CD14-positive monocyte (primary cell): ENCODE results near the gene NBEA. TPM values are rescaled to one million over a fixed set of nuclear protein-coding genes. Genes with fewer than 3 reads are reported as not detected.

Source experiments
- DNase-seq, 3 donors: peaks; one replicate each; pipeline ENCODE4 v3.0.0-alpha.2; 2011 to 2022
- H2AFZ ChIP-seq: 2 replicates; pipeline ENCODE4 v1.6.0; 2012; ENCODE audit warnings: mild to moderate bottlenecking, low read depth, low read length, inconsistent platforms; ENCODE audit not compliant: insufficient read depth, poor library complexity, severe bottlenecking
- H3K27ac ChIP-seq, 2 donors: 1 replicate in 1 of 2; 2 replicates in 1 of 2; pipeline ENCODE4 v1.5.1; 2012 to 2013; ENCODE audit warnings: low read length in 2 of 2, control low read depth in 1 of 2, inconsistent platforms in 1 of 2, low read depth in 1 of 2, mild to moderate bottlenecking in 1 of 2
- H3K27me3 ChIP-seq, 2 donors: one replicate each; pipeline versions ENCODE4 v1.6.0 to v1.6.1; 2011 to 2013; ENCODE audit warnings: low read length in 2 of 2; ENCODE audit not compliant: control insufficient read depth in 2 of 2, insufficient read depth in 2 of 2
- H3K36me3 ChIP-seq, 2 donors: replicated peaks in 1 of 2; 1 replicate in 1 of 2; 2 replicates in 1 of 2; pipeline versions ENCODE4 v1.5.1 to v1.6.1; 2012 to 2013; ENCODE audit warnings: low read length in 2 of 2, control low read depth in 1 of 2, inconsistent platforms in 1 of 2, mild to moderate bottlenecking in 1 of 2; ENCODE audit not compliant: insufficient read depth in 2 of 2, control insufficient read depth in 1 of 2
- H3K4me1 ChIP-seq, 2 donors: 1 replicate in 1 of 2; 2 replicates in 1 of 2; pipeline versions ENCODE4 v1.5.1 to v1.6.1; 2012 to 2013; ENCODE audit warnings: low read length in 2 of 2, control low read depth in 1 of 2, inconsistent platforms in 1 of 2, mild to moderate bottlenecking in 1 of 2, moderate library complexity in 1 of 2; ENCODE audit not compliant: insufficient read depth in 2 of 2, control insufficient read depth in 1 of 2
- H3K4me2 ChIP-seq: replicated peaks from 2 replicates; pipeline ENCODE3; 2012; ENCODE audit warnings: low read length, moderate library complexity, mild to moderate bottlenecking; ENCODE audit not compliant: poor library complexity, severe bottlenecking; ENCODE audit errors: extremely low read depth
- H3K4me3 ChIP-seq, 3 experiments: fragments of 200-600 bp in 1 of 3; sonication (generic) in 1 of 3; replicated peaks in 1 of 3; 1 replicate in 2 of 3; 2 replicates in 1 of 3; pipeline ENCODE4 v1.5.1; 2011 to 2013; ENCODE audit warnings: low read length in 3 of 3, mild to moderate bottlenecking in 3 of 3, control low read depth in 2 of 3, low read depth in 2 of 3, inconsistent platforms in 1 of 3, moderate library complexity in 1 of 3
- H3K79me2 ChIP-seq: 2 replicates; pipeline ENCODE4 v1.6.0; 2012; ENCODE audit warnings: mild to moderate bottlenecking, control low read depth, inconsistent platforms, low read length, moderate library complexity; ENCODE audit not compliant: insufficient read depth
- H3K9ac ChIP-seq: 2 replicates; pipeline ENCODE4 v1.6.0; 2017; ENCODE audit warnings: low read length, mild to moderate bottlenecking; ENCODE audit not compliant: insufficient read depth, poor library complexity, severe bottlenecking
- H3K9me3 ChIP-seq, 2 donors: replicated peaks in 1 of 2; 1 replicate in 1 of 2; 2 replicates in 1 of 2; pipeline versions ENCODE4 v1.5.1 to v1.6.1; 2012 to 2013; ENCODE audit warnings: low read length in 2 of 2, control low read depth in 1 of 2; ENCODE audit not compliant: control insufficient read depth in 1 of 2, insufficient read depth in 1 of 2
- H4K20me1 ChIP-seq: 2 replicates; pipeline ENCODE4 v1.6.0; 2012; ENCODE audit warnings: mild to moderate bottlenecking, low read length, control low read depth, moderate library complexity; ENCODE audit not compliant: insufficient read depth
- H3K27ac Mint-ChIP-seq, 7 donors: one replicate each; pipeline ENCODE4 v1.8.0; 2020; ENCODE audit warnings: mild to moderate bottlenecking in 7 of 7, mixed read lengths in 7 of 7, moderate library complexity in 6 of 7, inconsistent platforms in 2 of 7
- H3K27me3 Mint-ChIP-seq, 3 donors: one replicate each; pipeline ENCODE4 v1.8.0; 2021 to 2022; ENCODE audit warnings: low read depth in 3 of 3, mild to moderate bottlenecking in 3 of 3, mixed read lengths in 3 of 3, moderate library complexity in 3 of 3, inconsistent platforms in 1 of 3
- H3K36me3 Mint-ChIP-seq, 2 donors: one replicate each; pipeline ENCODE4 v1.8.0; 2020; ENCODE audit warnings: mixed read lengths in 2 of 2, inconsistent platforms in 1 of 2, mild to moderate bottlenecking in 1 of 2
- H3K4me1 Mint-ChIP-seq: one replicate; pipeline ENCODE4 v1.8.0; 2020; ENCODE audit warnings: mild to moderate bottlenecking, mixed read lengths
- H3K4me3 Mint-ChIP-seq, 2 donors: one replicate each; pipeline ENCODE4 v1.8.0; 2020; ENCODE audit warnings: mild to moderate bottlenecking in 2 of 2, mixed read lengths in 2 of 2, moderate library complexity in 1 of 2
- H3K9me3 Mint-ChIP-seq, 7 donors: one replicate each; pipeline ENCODE4 v1.8.0; 2020 to 2022; ENCODE audit warnings: mixed read lengths in 7 of 7, mild to moderate bottlenecking in 6 of 7, moderate library complexity in 6 of 7, inconsistent platforms in 2 of 7
- WGBS: methylation state at CpG from one replicate; pipeline ENCODE4 v1.1.5; 2013; ENCODE audit warnings: missing lambda C conversion rate; ENCODE audit not compliant: insufficient coverage; 5-methylcytosine and 5-hydroxymethylcytosine counted together
- intact Hi-C, 2 donors: fragments of 100-400 bp; cut with micrococcal nuclease; formaldehyde crosslinking; loops; one replicate each; pipeline versions ENCODE4 v1.15.0 to v1.15.1; 2023
- polyA plus RNA-seq, 3 donors: library from polyadenylated mRNA; depleted of rRNA in 1 of 3; unstranded in 2 of 3; stranded (reverse) in 1 of 3; fragments of 300-500 nt in 2 of 3; fragments of >200 nt in 1 of 3; fragmentation: Illumina TruSeq in 2 of 3; gene quantifications; 1 replicate in 2 of 3; 2 replicates in 1 of 3; pipeline ENCODE4 v1.2.3, GENCODE V29; 2012 to 2021
- TF ChIP-seq, protein P1 (sequence below): fragments of 200-600 bp; IDR thresholded peaks from one replicate; pipeline ENCODE4 v1.8.0; 2022; ENCODE audit warnings: antibody characterized with exemption, mild to moderate bottlenecking

Gene NBEA
- polyA plus RNA-seq, 3 donors = 0.03 to 0.23 (median 0.08) TPM

DNA sequence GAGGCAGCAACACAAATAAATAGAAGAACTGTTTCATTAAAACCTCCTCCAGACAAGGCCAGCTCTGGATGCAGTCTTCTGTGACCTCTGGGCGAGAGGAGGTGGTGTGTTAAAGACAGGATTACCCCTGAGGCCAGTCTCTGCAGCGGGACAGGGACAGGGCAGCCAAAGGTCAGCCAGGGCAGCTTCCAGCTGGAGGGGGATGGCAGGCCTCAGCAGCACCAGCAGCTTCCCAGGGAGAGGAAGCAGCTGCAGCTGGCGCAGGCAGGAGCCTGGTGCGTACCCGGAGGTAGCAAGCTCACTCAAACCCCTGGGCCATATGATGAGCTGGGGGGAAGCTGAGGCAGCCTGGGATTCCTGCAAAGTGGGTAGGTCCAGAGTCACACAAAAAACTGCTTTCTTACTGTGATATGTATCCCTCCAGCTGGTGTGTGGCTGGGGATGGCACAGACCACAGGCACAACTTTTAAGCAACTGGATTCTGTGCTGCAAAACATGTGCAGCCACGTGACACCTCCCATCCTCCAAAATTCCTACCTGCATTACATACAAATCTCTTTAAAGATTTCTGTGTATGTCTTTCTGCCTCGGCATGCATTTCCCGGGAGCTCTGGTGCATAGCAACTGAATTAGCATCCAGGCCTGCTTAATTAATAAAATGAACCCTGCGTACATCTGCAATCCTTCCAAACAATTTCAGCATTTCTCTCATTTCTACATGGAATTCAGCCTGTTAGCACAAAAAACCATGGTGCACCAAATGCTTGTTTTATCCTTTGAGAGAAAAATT lies 772.7 kb downstream of the NBEA start:
- Mint-ChIP-seq H3K27ac (no peak overlapping the region), H3K4me1 (no peaks in the 10 kb centered on the region), H3K9me3 (peaks cover 0 to 4% (median 0%) of the 10 kb centered on the region in 7 donors), H3K36me3 (no peaks in the 10 kb centered on the region), H3K4me3 (no peak overlapping the region), H3K27me3 (peaks cover 0 to 3% (median 2%) of the 10 kb centered on the region in 3 donors)
- Histone ChIP-seq H3K27me3 (no peaks in the 10 kb centered on the region), H3K4me1 (no peaks in the 10 kb centered on the region), H3K9ac (no peak overlapping the region), H3K9me3 (no peaks in the 10 kb centered on the region), H4K20me1 (no peaks in the 10 kb centered on the region), H3K27ac (no peak overlapping the region), H3K4me3 (no peak overlapping the region), H2AFZ (no peak overlapping the region), H3K36me3 (no peaks in the 10 kb centered on the region), H3K79me2 (no peaks in the 10 kb centered on the region), H3K4me2 (no peak overlapping the region)
- DNase-seq = no peak
- intact Hi-C loops = no loop called here
- 69% methylated on average over 3 of the region's 9 CpGs for WGBS
- TF ChIP-seq, protein P1, sequence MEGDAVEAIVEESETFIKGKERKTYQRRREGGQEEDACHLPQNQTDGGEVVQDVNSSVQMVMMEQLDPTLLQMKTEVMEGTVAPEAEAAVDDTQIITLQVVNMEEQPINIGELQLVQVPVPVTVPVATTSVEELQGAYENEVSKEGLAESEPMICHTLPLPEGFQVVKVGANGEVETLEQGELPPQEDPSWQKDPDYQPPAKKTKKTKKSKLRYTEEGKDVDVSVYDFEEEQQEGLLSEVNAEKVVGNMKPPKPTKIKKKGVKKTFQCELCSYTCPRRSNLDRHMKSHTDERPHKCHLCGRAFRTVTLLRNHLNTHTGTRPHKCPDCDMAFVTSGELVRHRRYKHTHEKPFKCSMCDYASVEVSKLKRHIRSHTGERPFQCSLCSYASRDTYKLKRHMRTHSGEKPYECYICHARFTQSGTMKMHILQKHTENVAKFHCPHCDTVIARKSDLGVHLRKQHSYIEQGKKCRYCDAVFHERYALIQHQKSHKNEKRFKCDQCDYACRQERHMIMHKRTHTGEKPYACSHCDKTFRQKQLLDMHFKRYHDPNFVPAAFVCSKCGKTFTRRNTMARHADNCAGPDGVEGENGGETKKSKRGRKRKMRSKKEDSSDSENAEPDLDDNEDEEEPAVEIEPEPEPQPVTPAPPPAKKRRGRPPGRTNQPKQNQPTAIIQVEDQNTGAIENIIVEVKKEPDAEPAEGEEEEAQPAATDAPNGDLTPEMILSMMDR = no peak

DNA sequence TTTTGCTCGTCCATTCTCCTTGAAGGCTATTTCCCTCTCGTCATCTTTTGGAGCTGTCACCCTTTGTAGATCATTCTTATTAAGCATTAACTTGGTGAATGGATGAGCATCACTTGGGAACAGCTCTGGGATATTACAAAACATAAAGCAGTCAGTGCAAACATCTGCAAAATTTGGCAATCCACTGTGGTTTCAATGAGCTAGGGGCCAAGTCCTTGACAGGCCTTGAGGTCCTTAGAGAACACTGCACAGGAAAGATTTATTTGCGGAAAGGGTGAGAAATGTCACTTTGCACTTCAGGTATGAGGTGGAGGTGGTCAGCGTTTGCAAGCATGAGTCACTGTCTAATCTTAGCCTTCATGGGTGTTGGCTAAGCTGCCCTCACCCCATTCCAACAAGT lies 774.1 kb downstream of the NBEA start:
- H3K27me3 Mint-ChIP-seq = peaks cover 0 to 3% (median 2%) of the 10 kb centered on the region in 3 donors
- no peak overlapping the region for H3K9ac ChIP-seq
- no peak overlapping the region for H3K27ac Mint-ChIP-seq
- H2AFZ ChIP-seq = no peak overlapping the region
- no CpG with 5 or more reads among the region's 4 CpGs for WGBS
- no peaks in the 10 kb centered on the region for H3K36me3 Mint-ChIP-seq
- H4K20me1 ChIP-seq = no peaks in the 10 kb centered on the region
- H3K27me3 ChIP-seq = no peaks in the 10 kb centered on the region
- peaks cover 0 to 4% (median 0%) of the 10 kb centered on the region in 7 donors for H3K9me3 Mint-ChIP-seq
- no peak overlapping the region for H3K4me2 ChIP-seq
- no peaks in the 10 kb centered on the region for H3K9me3 ChIP-seq
- H3K4me3 ChIP-seq = no peak overlapping the region
- H3K79me2 ChIP-seq = no peaks in the 10 kb centered on the region
- H3K27ac ChIP-seq = no peak overlapping the region
- DNase-seq = no peak
- H3K4me1 Mint-ChIP-seq = peaks cover 5% of the 10 kb centered on the region
- H3K36me3 ChIP-seq = no peaks in the 10 kb centered on the region
- TF ChIP-seq, protein P1 = no peak
- intact Hi-C loops = no loop called here
- no peak overlapping the region for H3K4me3 Mint-ChIP-seq
- H3K4me1 ChIP-seq = peaks cover 0 to 3% of the 10 kb centered on the region in 2 donors
